B cell (primary cell): ENCODE data around the gene NEK11. TPM values are rescaled to one million over a fixed set of nuclear protein-coding genes. Genes with fewer than 3 reads are reported as not detected.

Experiments used
- ATAC-seq: fragments of 200-7000 bp; cut with Tn5 transposase; one replicate; pipeline ENCODE4 v1.10.0; 2021; ENCODE audit warnings: low read depth, mild to moderate bottlenecking, moderate number of reproducible peaks, moderate library complexity
- CTCF ChIA-PET: fragments of 350-600 bp; sonication (Branson Sonifier 250); formaldehyde crosslinking; loops from one replicate; lab custom pipeline; 2021; ENCODE audit warnings: antibody characterized with exemption, inconsistent platforms; lab: Charles Lee
- POLR2A ChIA-PET: fragments of 350-600 bp; sonication (Branson Sonifier 250); formaldehyde crosslinking; loops from one replicate; lab custom pipeline; 2021; ENCODE audit warnings: antibody characterized with exemption; lab: Charles Lee
- DNase-seq: peaks from one replicate; pipeline ENCODE4 v3.0.0; 2013
- H2AFZ ChIP-seq: 2 replicates; pipeline ENCODE4 v1.6.1; 2012; ENCODE audit warnings: mild to moderate bottlenecking, low read depth, low read length; ENCODE audit not compliant: insufficient read depth, poor library complexity, severe bottlenecking
- H3K27ac ChIP-seq, 2 donors: 1 replicate in 1 of 2; 2 replicates in 1 of 2; pipeline ENCODE4 v1.5.1; 2012 to 2013; ENCODE audit warnings: low read length in 2 of 2, mild to moderate bottlenecking in 2 of 2, moderate library complexity in 1 of 2
- H3K27me3 ChIP-seq, 4 experiments: fragments of 200-600 bp in 1 of 4; sonication (generic) in 1 of 4; replicated peaks in 1 of 4; 1 replicate in 2 of 4; 2 replicates in 2 of 4; pipeline versions ENCODE4 v1.6.1 to v1.7.0; 2013 to 2016; ENCODE audit warnings: low read length in 3 of 4, mild to moderate bottlenecking in 2 of 4, mixed read lengths in 1 of 4, moderate library complexity in 1 of 4; ENCODE audit not compliant: insufficient read depth in 4 of 4, control insufficient read depth in 3 of 4; ENCODE audit errors: control extremely low read depth in 1 of 4
- H3K36me3 ChIP-seq, 2 experiments: replicated peaks in 1 of 2; 1 replicate in 1 of 2; 2 replicates in 1 of 2; pipeline versions ENCODE4 v1.6.1 to v1.7.1; 2013; ENCODE audit warnings: low read length in 1 of 2; ENCODE audit not compliant: insufficient read depth in 2 of 2, control insufficient read depth in 1 of 2; ENCODE audit errors: control extremely low read depth in 1 of 2, extremely low read depth in 1 of 2
- H3K4me1 ChIP-seq, 2 donors: fragments of 200-600 bp in 1 of 2; sonication (generic) in 1 of 2; 1 replicate in 1 of 2; 2 replicates in 1 of 2; pipeline versions ENCODE4 v1.5.1 to v1.6.1; 2013 to 2017; ENCODE audit warnings: low read length in 2 of 2; ENCODE audit not compliant: control insufficient read depth in 2 of 2, insufficient read depth in 2 of 2
- H3K4me2 ChIP-seq: replicated peaks from 2 replicates; pipeline ENCODE3; 2012; ENCODE audit warnings: mild to moderate bottlenecking, low read depth, low read length; ENCODE audit not compliant: poor library complexity, severe bottlenecking
- H3K4me3 ChIP-seq, 5 experiments: fragments of 200-600 bp in 1 of 5; sonication (generic) in 1 of 5; 1 replicate in 3 of 5; 2 replicates in 2 of 5; pipeline versions ENCODE4 v1.5.1 to v1.7.0; 2011 to 2016; ENCODE audit warnings: low read length in 4 of 5, mild to moderate bottlenecking in 4 of 5, low read depth in 2 of 5, control low read depth in 1 of 5, moderate library complexity in 1 of 5; ENCODE audit not compliant: insufficient read depth in 1 of 5; ENCODE audit errors: control extremely low read depth in 1 of 5, extremely low read depth in 1 of 5
- H3K79me2 ChIP-seq: fragments of 200-600 bp; sonication (generic); one replicate; pipeline ENCODE4 v1.6.0; 2016; ENCODE audit warnings: low read length; ENCODE audit not compliant: control insufficient read depth, insufficient read depth
- H3K9ac ChIP-seq: fragments of 200-600 bp; sonication (generic); 2 replicates; pipeline ENCODE4 v1.6.1; 2017; ENCODE audit warnings: mild to moderate bottlenecking, low read length, moderate library complexity
- H3K9me3 ChIP-seq, 3 donors: one replicate each; pipeline versions ENCODE4 v1.6.1 to v1.7.1; 2013; ENCODE audit warnings: low read length in 2 of 3; ENCODE audit not compliant: control insufficient read depth in 2 of 3, insufficient read depth in 1 of 3; ENCODE audit errors: control extremely low read depth in 1 of 3
- H4K20me1 ChIP-seq: 2 replicates; pipeline ENCODE4 v1.6.0; 2012; ENCODE audit warnings: mild to moderate bottlenecking, low read length; ENCODE audit not compliant: insufficient read depth, control insufficient read depth, poor library complexity, severe bottlenecking
- H3K27ac Mint-ChIP-seq: one replicate; pipeline ENCODE4 v1.8.0; 2021; ENCODE audit warnings: mixed read lengths
- H3K27me3 Mint-ChIP-seq: one replicate; pipeline ENCODE4 v1.8.0; 2021; ENCODE audit warnings: mixed read lengths
- H3K4me1 Mint-ChIP-seq: one replicate; pipeline ENCODE4 v1.8.0; 2021; ENCODE audit warnings: mixed read lengths
- H3K4me3 Mint-ChIP-seq: one replicate; pipeline ENCODE4 v1.8.0; 2021; ENCODE audit warnings: mixed read lengths
- H3K9me3 Mint-ChIP-seq: one replicate; pipeline ENCODE4 v1.8.0; 2022; ENCODE audit warnings: mixed read lengths; ENCODE audit not compliant: insufficient read depth
- CTCF ChIP-seq: fragments of 200-600 bp; IDR thresholded peaks from one replicate; pipeline ENCODE4 v1.8.0; 2022; ENCODE audit warnings: antibody characterized with exemption, mild to moderate bottlenecking
- EZH2 ChIP-seq: IDR thresholded peaks from 2 replicates; pipeline ENCODE4 v1.6.1; 2012; ENCODE audit warnings: borderline replicate concordance, low read depth, mild to moderate bottlenecking, moderate library complexity, low read length; ENCODE audit not compliant: insufficient read depth, poor library complexity, severe bottlenecking
- WGBS: methylation state at CpG from one replicate; pipeline ENCODE4 v1.1.5; 2013; ENCODE audit warnings: missing lambda C conversion rate; ENCODE audit not compliant: insufficient coverage; 5-methylcytosine and 5-hydroxymethylcytosine counted together
- intact Hi-C: fragments of 100-400 bp; cut with micrococcal nuclease; formaldehyde crosslinking; loops from one replicate; pipeline ENCODE4 v1.10.0; 2022
- polyA plus RNA-seq: library from polyadenylated mRNA; depleted of rRNA; stranded (reverse); fragments of >200 nt; gene quantifications from 2 replicates; pipeline ENCODE4 v1.2.3, GENCODE V29; 2012
- total RNA-seq, 2 donors: library from RNA; stranded (reverse); fragments of 120-200 nt in 1 of 2; gene quantifications; 1 replicate in 1 of 2; 2 replicates in 1 of 2; pipeline versions ENCODE4 v1.2.3 to v1.2.4, GENCODE V29; 2013 to 2022

The NEK11 gene
- total and polyA plus RNA-seq, 2 donors (not counting 1 experiment from before 2014, with no cell fraction given) = 1.00 to 7.7 TPM

GRCh38 chr3:131028844-131029243 lies 2.2 kb downstream of the NEK11 start:
- CTCF ChIA-PET = no interaction called here
- Histone ChIP-seq H3K9me3 (no peaks in the 10 kb centered on the region), H3K4me1 (peaks cover 20% of the 10 kb centered on the region in 2 donors), H2AFZ (no peak overlapping the region), H3K9ac (no peak overlapping the region), H3K79me2 (peaks cover 27% of the 10 kb centered on the region), H3K36me3 (peaks cover 5 to 6% of the 10 kb centered on the region in 2 experiments), H4K20me1 (no peaks in the 10 kb centered on the region), H3K27ac (no peak overlapping the region), H3K4me2 (no peak overlapping the region), H3K4me3 (no peak overlapping the region), H3K27me3 (no peaks in the 10 kb centered on the region)
- POLR2A ChIA-PET = no interaction called here
- Mint-ChIP-seq H3K27ac (no peak overlapping the region), H3K9me3 (no peaks in the 10 kb centered on the region), H3K4me1 (peaks cover 33% of the 10 kb centered on the region), H3K4me3 (no peak overlapping the region), H3K27me3 (no peaks in the 10 kb centered on the region)
- WGBS = no CpG with 5 or more reads among the region's 3 CpGs
- intact Hi-C loops = loop anchor here (5.0 kb wide), 1 partner anchor 917 kb away; no protein-coding TSS in a partner anchor
- DNase-seq (no peak), ATAC-seq (no peak)
- TF ChIP-seq EZH2 = no peak
- TF ChIP-seq CTCF = no peak

- no peak overlapping the region for H3K4me2 ChIP-seq
- no peaks in the 10 kb centered on the region for H3K79me2 ChIP-seq
- no peak overlapping the region for H3K4me3 ChIP-seq
- Mint-ChIP-seq H3K27ac (no peak overlapping the region), H3K4me3 (no peak overlapping the region), H3K9me3 (no peaks in the 10 kb centered on the region), H3K4me1 (peaks cover 7% of the 10 kb centered on the region), H3K27me3 (no peaks in the 10 kb centered on the region)
- intact Hi-C loops = loop anchor here (2.0 to 10.0 kb wide), 2 partner anchors 763 to 1311 kb away; no protein-coding TSS in a partner anchor
- H4K20me1 ChIP-seq = no peaks in the 10 kb centered on the region
- no peak overlapping the region for H3K9ac ChIP-seq
- no peak overlapping the region for H2AFZ ChIP-seq
- ATAC-seq (no peak), DNase-seq (no peak)
- TF ChIP-seq CTCF = no peak
- no peak for TF ChIP-seq EZH2
- no peaks in the 10 kb centered on the region for H3K27me3 ChIP-seq
- CTCF ChIA-PET = interaction anchor here (0.8 to 1.8 kb wide), 5 partner anchors 9 to 138 kb away, joined by 3 to 5 read pairs (median 3); partner anchors contain the start of gene ATP2C1
- no CpG with 5 or more reads among the region's 3 CpGs for WGBS
- no peak overlapping the region for H3K27ac ChIP-seq
- POLR2A ChIA-PET = no interaction called here
- H3K36me3 ChIP-seq = no peaks in the 10 kb centered on the region
- H3K9me3 ChIP-seq = no peaks in the 10 kb centered on the region
- peaks cover 4 to 7% of the 10 kb centered on the region in 2 donors for H3K4me1 ChIP-seq
These were observed 5.0 kb downstream of the NEK11 start for GRCh38 chr3:131031660-131032059.
